ENCODE measurements around the gene TGFB1.

Gene TGFB1

DNA sequence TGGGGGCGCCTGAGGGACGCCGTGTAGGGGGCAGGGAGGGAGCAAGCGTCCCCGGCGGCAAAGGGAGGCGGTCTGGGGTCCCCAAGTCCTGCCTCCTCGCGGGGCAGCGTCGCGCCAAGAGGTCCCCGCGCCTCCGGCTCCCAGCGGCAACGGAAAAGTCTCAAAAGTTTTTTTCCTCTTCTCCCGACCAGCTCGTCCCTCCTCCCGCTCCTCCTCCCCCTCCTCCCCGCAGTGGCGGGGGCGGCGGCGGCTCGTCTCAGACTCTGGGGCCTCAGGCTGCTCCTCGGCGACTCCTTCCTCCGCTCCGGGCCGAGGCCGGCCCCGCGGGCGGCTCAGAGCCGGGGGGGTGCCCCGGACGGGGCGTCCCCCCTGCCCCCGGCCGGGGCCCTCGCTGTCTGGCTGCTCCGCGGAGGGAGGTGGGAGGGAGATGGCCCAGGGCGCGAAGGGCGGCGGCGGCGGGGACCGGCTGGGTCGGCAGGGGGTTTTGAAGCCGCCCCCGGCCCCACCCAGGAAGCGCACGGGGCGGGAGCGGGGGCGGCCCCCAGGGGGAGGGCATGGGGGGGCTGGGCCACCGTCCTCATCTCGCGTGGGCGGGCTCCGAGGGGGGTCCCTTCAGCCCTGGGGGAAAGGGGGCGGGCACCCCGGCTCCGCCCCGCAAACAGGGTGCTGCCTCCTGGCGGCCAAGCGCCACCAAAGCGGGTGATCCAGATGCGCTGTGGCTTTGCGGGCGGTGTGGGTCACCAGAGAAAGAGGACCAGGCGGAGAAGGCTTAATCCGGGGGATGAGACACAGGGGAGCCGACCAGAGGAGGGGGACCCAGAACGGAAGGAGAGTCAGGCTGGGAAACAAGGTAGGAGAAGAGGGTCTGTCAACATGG, at the start of gene TGFB1:
Gene TGFB1 (minus strand): TSS at position 457 of the 877 bp plus-strand sequence. CDS start 878 bp downstream, outside the sequence.
- TF ChIP-seq, protein P1, sequence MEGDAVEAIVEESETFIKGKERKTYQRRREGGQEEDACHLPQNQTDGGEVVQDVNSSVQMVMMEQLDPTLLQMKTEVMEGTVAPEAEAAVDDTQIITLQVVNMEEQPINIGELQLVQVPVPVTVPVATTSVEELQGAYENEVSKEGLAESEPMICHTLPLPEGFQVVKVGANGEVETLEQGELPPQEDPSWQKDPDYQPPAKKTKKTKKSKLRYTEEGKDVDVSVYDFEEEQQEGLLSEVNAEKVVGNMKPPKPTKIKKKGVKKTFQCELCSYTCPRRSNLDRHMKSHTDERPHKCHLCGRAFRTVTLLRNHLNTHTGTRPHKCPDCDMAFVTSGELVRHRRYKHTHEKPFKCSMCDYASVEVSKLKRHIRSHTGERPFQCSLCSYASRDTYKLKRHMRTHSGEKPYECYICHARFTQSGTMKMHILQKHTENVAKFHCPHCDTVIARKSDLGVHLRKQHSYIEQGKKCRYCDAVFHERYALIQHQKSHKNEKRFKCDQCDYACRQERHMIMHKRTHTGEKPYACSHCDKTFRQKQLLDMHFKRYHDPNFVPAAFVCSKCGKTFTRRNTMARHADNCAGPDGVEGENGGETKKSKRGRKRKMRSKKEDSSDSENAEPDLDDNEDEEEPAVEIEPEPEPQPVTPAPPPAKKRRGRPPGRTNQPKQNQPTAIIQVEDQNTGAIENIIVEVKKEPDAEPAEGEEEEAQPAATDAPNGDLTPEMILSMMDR (conservative IDR thresholded peaks at IDR 0.05) = peak; percentile 69
- H3K27ac ChIP-seq = no peak within 1 kb of the TSS; the same call in 1 of the 2 replicates

DNA sequence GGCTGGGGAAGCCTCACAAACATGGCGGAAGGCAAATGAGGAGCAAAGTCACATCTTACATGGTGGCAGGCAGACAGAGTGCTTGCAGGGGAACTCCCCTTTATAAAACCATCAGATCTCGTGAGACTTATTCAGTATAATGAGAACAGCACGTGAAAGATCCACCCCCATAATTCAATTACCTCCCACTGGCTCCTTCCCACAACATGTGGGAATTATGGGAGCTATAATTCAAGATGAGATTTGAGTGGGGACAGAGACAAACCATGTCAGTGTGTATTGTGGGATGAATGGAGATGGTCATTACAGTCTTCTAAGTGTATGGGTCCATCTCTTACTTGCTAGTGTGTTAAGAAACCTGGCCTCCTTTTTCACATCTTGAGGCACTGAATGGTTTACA, 48.3 kb upstream of the TGFB1 start:
- H3K27ac ChIP-seq = no peak overlapping the region
- TF ChIP-seq, protein P1 (conservative IDR thresholded peaks at IDR 0.05) = no peak

DNA sequence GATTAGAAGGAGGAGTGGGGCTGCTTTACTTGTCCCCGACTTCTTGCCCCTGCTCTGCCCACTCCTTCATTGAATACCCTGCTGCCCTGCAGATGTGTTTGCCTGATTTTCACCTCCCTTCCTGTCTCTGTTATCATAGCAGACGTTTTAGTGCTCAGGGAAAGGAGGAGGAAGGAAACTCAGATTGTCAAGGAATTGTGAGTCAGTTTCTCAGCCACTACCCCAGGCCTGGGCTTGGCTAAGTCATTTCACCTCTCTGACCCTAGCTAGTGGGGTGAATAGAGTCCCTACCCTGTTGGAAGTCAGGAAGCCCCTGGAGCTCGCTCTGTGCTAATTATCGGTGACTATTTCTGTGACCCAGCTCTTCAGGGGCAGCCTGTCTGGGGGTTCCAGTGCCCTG, 47.8 kb upstream of the TGFB1 start:
- H3K27ac ChIP-seq = no peak overlapping the region
- TF ChIP-seq, protein P1 (conservative IDR thresholded peaks at IDR 0.05) = no peak

DNA sequence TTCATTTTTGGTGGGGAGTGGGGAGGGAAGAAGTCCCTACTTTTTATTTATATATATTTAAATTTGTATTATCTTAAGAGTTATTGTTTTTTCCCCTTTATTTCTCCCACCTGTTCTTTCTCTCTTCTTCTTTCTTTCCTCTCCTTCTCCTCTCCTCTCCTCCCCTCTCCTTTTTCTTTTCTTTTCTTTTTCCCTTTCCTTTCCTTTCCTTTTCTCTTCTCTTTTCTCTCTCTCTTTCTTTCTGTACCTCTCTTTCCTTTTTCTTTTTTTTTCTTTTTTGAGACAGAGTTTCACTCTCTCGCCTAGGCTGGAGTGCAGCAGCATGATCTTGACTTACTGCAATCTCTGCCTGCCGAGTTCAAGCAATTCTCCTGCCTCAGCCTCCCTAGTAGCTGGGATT, 45.8 kb upstream of the TGFB1 start:
- TF ChIP-seq, protein P1 (conservative IDR thresholded peaks at IDR 0.05) = no peak
- no peak overlapping the region for H3K27ac ChIP-seq

DNA sequence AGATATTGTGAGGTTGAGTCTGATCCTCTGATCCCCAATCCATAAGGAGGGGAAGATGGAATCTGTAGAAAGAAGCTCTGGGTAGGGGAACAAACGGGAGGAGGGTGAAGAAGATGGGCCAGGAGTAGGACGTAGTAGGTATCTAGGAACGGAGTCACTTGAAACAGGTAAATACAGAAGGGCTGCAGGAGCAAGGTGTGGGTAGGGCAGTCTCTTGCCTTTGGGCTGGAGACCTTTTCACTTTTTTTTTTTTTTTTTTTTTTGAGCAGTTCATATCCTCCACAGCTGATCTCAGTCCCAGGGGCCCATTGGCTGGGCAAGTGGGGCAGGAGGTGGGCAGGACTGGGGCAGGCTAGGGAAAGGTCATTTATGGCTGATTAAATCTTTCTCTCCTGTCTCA, 45.4 kb upstream of the TGFB1 start:
- TF ChIP-seq, protein P1 (conservative IDR thresholded peaks at IDR 0.05) = no peak

DNA sequence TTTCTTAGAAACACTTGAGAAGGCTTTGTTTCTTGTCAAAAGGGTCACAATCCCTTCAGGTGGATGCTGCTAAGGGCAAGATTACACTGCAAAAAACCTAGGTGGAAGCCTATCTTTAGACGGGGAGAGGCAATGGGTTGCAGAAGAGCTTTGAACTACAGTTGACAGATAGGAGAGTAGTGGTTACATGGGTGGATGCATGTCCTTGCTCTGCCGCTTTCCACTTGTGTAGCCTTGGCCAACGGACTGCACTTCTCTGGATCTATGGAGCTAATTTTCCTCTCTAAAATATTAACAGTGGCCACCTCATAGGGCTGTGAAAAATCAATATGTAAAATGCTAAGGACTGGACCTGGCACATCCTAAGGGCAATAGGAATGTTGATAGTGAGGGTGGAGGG, 44.9 kb upstream of the TGFB1 start:
- peak overlapping the region; percentile 97 for H3K27ac ChIP-seq
- TF ChIP-seq, protein P1 (conservative IDR thresholded peaks at IDR 0.05) = no peak

More for the DNA sequence above, 45.4 kb upstream of the TGFB1 start:
- H3K27ac ChIP-seq = no peak overlapping the region; the same call in 1 of the 2 replicates

DNA sequence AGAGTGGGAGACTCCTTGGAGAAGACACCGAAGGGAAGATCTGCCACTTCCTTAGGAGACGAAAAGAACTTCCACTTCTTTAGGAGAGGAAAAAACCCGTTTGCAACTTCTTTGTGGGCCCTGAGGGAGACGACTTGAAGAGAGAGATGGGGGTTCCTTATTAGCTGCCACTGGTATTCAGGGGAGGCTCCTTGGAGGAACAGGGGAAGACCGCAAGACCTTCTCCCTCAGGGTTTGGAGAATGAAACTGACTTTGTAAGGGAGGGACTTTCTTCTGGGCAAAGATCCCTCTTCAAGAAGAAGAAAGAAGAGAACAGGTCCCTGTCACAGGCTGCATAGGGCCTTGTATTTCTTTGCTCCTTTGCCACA, 44.3 kb upstream of the TGFB1 start:
- peak overlapping the region; percentile 97 for H3K27ac ChIP-seq
- TF ChIP-seq, protein P1 (conservative IDR thresholded peaks at IDR 0.05) = no peak
